GM12878 (cell line): ENCODE data around the gene ARFGAP3. TPM values are rescaled to one million over a fixed set of nuclear protein-coding genes. Genes with fewer than 3 reads are reported as not detected.

Experiments used
- ATAC-seq: fragments of 200-7000 bp; cut with Tn5 transposase; 3 replicates; pipeline ENCODE4 v1.9.1; 2020; ENCODE audit warnings: mild to moderate bottlenecking, moderate library complexity
- BruUV-seq: library from RNA; stranded (reverse); fragments of 400-500 nt; replicated peaks from 2 replicates; lab custom pipeline; 2021; lab: Mats Ljungman, UMichigan
- CTCF ChIA-PET: fragments of 300-600 bp; sonication (Branson Sonifier 250); formaldehyde crosslinking; extraction: SDS; loops from one replicate; lab custom pipeline; 2021; ENCODE audit warnings: inconsistent platforms; lab: Yijun Ruan, JAX
- POLR2A ChIA-PET: fragments of 350-600 bp; formaldehyde crosslinking; extraction: SDS; loops from one replicate; lab custom pipeline; 2021; ENCODE audit warnings: inconsistent platforms; lab: Charles Lee
- RAD21 ChIA-PET: fragments of 300-600 bp; sonication (Branson Sonifier 250); formaldehyde crosslinking; loops from one replicate; lab custom pipeline; 2023; ENCODE audit warnings: antibody characterized with exemption; ENCODE audit not compliant: unreplicated experiment; lab: Charles Lee
- SMC1A ChIA-PET: fragments of 300-600 bp; sonication (Branson Sonifier 250); formaldehyde crosslinking; loops from one replicate; lab custom pipeline; 2023; ENCODE audit not compliant: unreplicated experiment, uncharacterized antibody; lab: Charles Lee
- DNase-seq: peaks from one replicate; pipeline ENCODE4 v3.0.0-alpha.2; 2011; ENCODE audit warnings: low read depth, low spot score
- FAIRE-seq: peaks from 3 replicates; lab custom pipeline; 2011; peaks lifted over from hg19 to GRCh38; lab: Jason Lieb, UNC
- H2AFZ ChIP-seq: 2 replicates; pipeline ENCODE4 v1.6.0; 2011; ENCODE audit warnings: low read depth, low read length, control low read depth; ENCODE audit not compliant: control insufficient read depth
- H3K27ac ChIP-seq: 2 replicates; pipeline ENCODE4 v1.5.1; 2011; ENCODE audit warnings: control low read depth; ENCODE audit not compliant: control insufficient read depth, insufficient read depth
- H3K27me3 ChIP-seq, 2 experiments: replicated peaks in 1 of 2; 2 replicates each; pipeline versions ENCODE4 v1.6.0 to v1.6.1; 2011; ENCODE audit warnings: low read length in 1 of 2; ENCODE audit not compliant: control insufficient read depth in 2 of 2, insufficient read depth in 2 of 2
- H3K36me3 ChIP-seq, 2 experiments: 2 replicates each; pipeline ENCODE4 v1.5.1; 2011; ENCODE audit warnings: low read length in 1 of 2; ENCODE audit not compliant: control insufficient read depth in 2 of 2, insufficient read depth in 2 of 2
- H3K4me1 ChIP-seq: 2 replicates; pipeline ENCODE4 v1.6.1; 2011; ENCODE audit warnings: mild to moderate bottlenecking, low read length, moderate library complexity, mixed read lengths; ENCODE audit not compliant: control insufficient read depth, insufficient read depth
- H3K4me2 ChIP-seq: 2 replicates; pipeline ENCODE4 v1.6.0; 2011; ENCODE audit warnings: control low read depth; ENCODE audit not compliant: control insufficient read depth, insufficient read depth
- H3K4me3 ChIP-seq: fragments of 200-600 bp; sonication (generic); 2 replicates; pipeline ENCODE4 v1.5.1; 2016
- H3K79me2 ChIP-seq: 2 replicates; pipeline ENCODE4 v1.6.0; 2011; ENCODE audit warnings: low read length; ENCODE audit not compliant: control insufficient read depth, insufficient read depth
- H3K9ac ChIP-seq: 2 replicates; pipeline ENCODE4 v1.8.0; 2011; ENCODE audit warnings: low read length, control low read depth, mixed read lengths; ENCODE audit not compliant: control insufficient read depth, insufficient read depth
- H3K9me3 ChIP-seq: replicated peaks from 3 replicates; pipeline ENCODE4 v1.5.1; 2011; ENCODE audit warnings: mild to moderate bottlenecking, low read length; ENCODE audit not compliant: control insufficient read depth, insufficient read depth
- H4K20me1 ChIP-seq: 2 replicates; pipeline ENCODE4 v1.6.0; 2011; ENCODE audit not compliant: control insufficient read depth, insufficient read depth
- BCLAF1 ChIP-seq: fragments of 450-650 bp; IDR thresholded peaks from 2 replicates; pipeline ENCODE4 v1.6.1; 2017; ENCODE audit warnings: antibody characterized with exemption, mild to moderate bottlenecking, moderate library complexity
- CREB1 ChIP-seq: IDR thresholded peaks from 2 replicates; pipeline ENCODE4 v1.6.1; 2012; ENCODE audit warnings: low read depth, mild to moderate bottlenecking, inconsistent platforms
- E4F1 ChIP-seq: fragments of 450-650 bp; IDR thresholded peaks from 2 replicates; pipeline ENCODE4 v1.6.1; 2018; ENCODE audit warnings: borderline replicate concordance, mild to moderate bottlenecking; ENCODE audit not compliant: partially characterized antibody
- EZH2 ChIP-seq: IDR thresholded peaks from 2 replicates; pipeline ENCODE4 v1.6.1; 2012; ENCODE audit warnings: low read depth, mild to moderate bottlenecking, control low read depth, inconsistent platforms, low read length, borderline replicate concordance; ENCODE audit not compliant: control insufficient read depth
- FOXM1 ChIP-seq: IDR thresholded peaks from 2 replicates; pipeline ENCODE4 v1.6.1; 2012; ENCODE audit warnings: low read depth, mild to moderate bottlenecking, inconsistent platforms, low read length, moderate library complexity
- GABPA ChIP-seq: IDR thresholded peaks from 2 replicates; pipeline ENCODE4 v1.6.1; 2014; ENCODE audit warnings: antibody characterized with exemption, low read depth, mild to moderate bottlenecking, inconsistent platforms
- HCFC1 ChIP-seq: fragments of 150-350 bp; IDR thresholded peaks from 2 replicates; pipeline ENCODE4 v1.6.1; 2014; ENCODE audit warnings: low read length
- HDGF ChIP-seq: fragments of 450-650 bp; IDR thresholded peaks from 2 replicates; pipeline ENCODE4 v1.6.1; 2016; ENCODE audit warnings: antibody characterized with exemption
- IKZF2 ChIP-seq, 2 experiments: fragments of 450-650 bp; IDR thresholded peaks; 2 replicates each; pipeline ENCODE4 v1.6.1; 2017; ENCODE audit warnings: mild to moderate bottlenecking in 2 of 2, moderate library complexity in 2 of 2
- NKRF ChIP-seq: fragments of 450-650 bp; conservative IDR thresholded peaks from 2 replicates; pipeline ENCODE4 v1.6.1; 2017; ENCODE audit warnings: mild to moderate bottlenecking, moderate library complexity
- ZNF24 ChIP-seq: fragments of 450-650 bp; IDR thresholded peaks from 2 replicates; pipeline ENCODE4 v1.6.1; 2017; ENCODE audit warnings: antibody characterized with exemption, mild to moderate bottlenecking
- WGBS: methylation state at CpG from one replicate; pipeline ENCODE4 v1.1.6; 2016; ENCODE audit warnings: low lambda C conversion rate; ENCODE audit not compliant: insufficient replicate concordance, insufficient coverage; ENCODE audit errors: missing lambda C conversion rate; 5-methylcytosine and 5-hydroxymethylcytosine counted together
- in situ Hi-C: fragments of 300-500 bp; cut with MboI; formaldehyde crosslinking; loops from 9 replicates; pipeline ENCODE4 v1.14.3; 2018; ENCODE audit warnings: mixed read lengths
- intact Hi-C: fragments of 100-400 bp; cut with micrococcal nuclease; formaldehyde crosslinking; loops from one replicate; pipeline ENCODE4 v1.14.2; 2022; ENCODE audit not compliant: unreplicated experiment
- polyA plus RNA-seq, 11 experiments: library from polyadenylated mRNA; depleted of rRNA in 4 of 11; unstranded in 6 of 11; stranded (reverse) in 5 of 11; fragments of >200 nt; fragmentation: Nextera tagmentation in 4 of 11; fragmentation: Illumina TruSeq in 1 of 11; extraction: Ambion mirVana in 4 of 11; extraction: Trizol in 1 of 11; gene quantifications; 1 replicate in 1 of 11; 2 replicates in 10 of 11; pipeline versions ENCODE4 v1.2.1 to v1.2.3, GENCODE V29; 2011 to 2016; ENCODE audit warnings: inconsistent platforms in 2 of 11, missing spikeins in 2 of 11, low read depth in 1 of 11
- total RNA-seq, 4 experiments: library from RNA; depleted of rRNA in 3 of 4; stranded (reverse); fragments of >200 nt in 3 of 4; fragmentation: Illumina TruSeq in 1 of 4; extraction: Trizol in 1 of 4; gene quantifications; 2 replicates each; pipeline versions ENCODE4 v1.2.1 to v1.2.3, GENCODE V29; 2013 to 2021
- TF ChIP-seq, protein P1 (sequence below): IDR thresholded peaks from 2 replicates; pipeline ENCODE4 v1.6.1; 2011; ENCODE audit warnings: mild to moderate bottlenecking, low read depth, low read length, moderate library complexity; ENCODE audit not compliant: insufficient replicate concordance
- TF ChIP-seq, protein P2 (sequence below): IDR thresholded peaks from 2 replicates; pipeline ENCODE4 v1.6.1; 2012; ENCODE audit warnings: low read depth, low read length, improper control_type of control experiment

The ARFGAP3 gene
- total and polyA plus RNA-seq, 10 of the 15 experiments (the other 5 are each of a cell fraction or from before 2014, with no cell fraction given), result 29.7 to 50.8 (median 39.5) TPM

- DNase-seq (no peak), FAIRE-seq (no peak), ATAC-seq (no peak)
- CTCF ChIA-PET, result interaction anchor here (0.7 kb wide), 1 partner anchor 11 kb away, joined by 3 read pairs; no protein-coding TSS in a partner anchor
- Histone ChIP-seq H3K36me3 (peaks cover 26 to 55% of the 10 kb centered on the region in 2 experiments), H3K4me1 (no peaks in the 10 kb centered on the region), H3K9ac (no peak overlapping the region), H3K27me3 (no peaks in the 10 kb centered on the region), H3K9me3 (no peaks in the 10 kb centered on the region), H3K4me2 (no peak overlapping the region), H3K79me2 (no peaks in the 10 kb centered on the region), H2AFZ (no peak overlapping the region), H4K20me1 (no peaks in the 10 kb centered on the region), H3K4me3 (no peak overlapping the region), H3K27ac (no peak overlapping the region)
- SMC1A ChIA-PET, result no interaction called here
- WGBS, result 92% methylated on average over 21 of the region's 22 CpGs
- POLR2A ChIA-PET, result no interaction called here
- in situ Hi-C loops, result no loop called here
- RAD21 ChIA-PET, result no interaction called here
- BruUV-seq, result no TSS peak
- intact Hi-C loops, result no loop called here
- no peak for TF ChIP-seq HDGF
- TF ChIP-seq, protein P1, sequence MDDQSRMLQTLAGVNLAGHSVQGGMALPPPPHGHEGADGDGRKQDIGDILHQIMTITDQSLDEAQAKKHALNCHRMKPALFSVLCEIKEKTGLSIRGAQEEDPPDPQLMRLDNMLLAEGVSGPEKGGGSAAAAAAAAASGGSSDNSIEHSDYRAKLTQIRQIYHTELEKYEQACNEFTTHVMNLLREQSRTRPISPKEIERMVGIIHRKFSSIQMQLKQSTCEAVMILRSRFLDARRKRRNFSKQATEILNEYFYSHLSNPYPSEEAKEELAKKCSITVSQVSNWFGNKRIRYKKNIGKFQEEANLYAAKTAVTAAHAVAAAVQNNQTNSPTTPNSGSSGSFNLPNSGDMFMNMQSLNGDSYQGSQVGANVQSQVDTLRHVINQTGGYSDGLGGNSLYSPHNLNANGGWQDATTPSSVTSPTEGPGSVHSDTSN, result no peak
- TF ChIP-seq GABPA, result no peak
- no peak for TF ChIP-seq E4F1
- no peak for TF ChIP-seq CREB1
- TF ChIP-seq, protein P2, sequence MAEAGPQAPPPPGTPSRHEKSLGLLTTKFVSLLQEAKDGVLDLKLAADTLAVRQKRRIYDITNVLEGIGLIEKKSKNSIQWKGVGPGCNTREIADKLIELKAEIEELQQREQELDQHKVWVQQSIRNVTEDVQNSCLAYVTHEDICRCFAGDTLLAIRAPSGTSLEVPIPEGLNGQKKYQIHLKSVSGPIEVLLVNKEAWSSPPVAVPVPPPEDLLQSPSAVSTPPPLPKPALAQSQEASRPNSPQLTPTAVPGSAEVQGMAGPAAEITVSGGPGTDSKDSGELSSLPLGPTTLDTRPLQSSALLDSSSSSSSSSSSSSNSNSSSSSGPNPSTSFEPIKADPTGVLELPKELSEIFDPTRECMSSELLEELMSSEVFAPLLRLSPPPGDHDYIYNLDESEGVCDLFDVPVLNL, result no peak
- TF ChIP-seq EZH2, result no peak
- no peak for TF ChIP-seq NKRF
- TF ChIP-seq FOXM1, result no peak
- TF ChIP-seq ZNF24, result no peak
- no peak for TF ChIP-seq HCFC1
- TF ChIP-seq IKZF2 (IDR thresholded peaks at IDR 0.05), result no peak
- TF ChIP-seq BCLAF1, result no peak
These were observed 21.7 kb upstream of the ARFGAP3 start for GRCh38 chr22:42878561-42879305.
